ENCODE results near the gene GMPPB. TPM values are rescaled to one million over a fixed set of nuclear protein-coding genes. Genes with fewer than 3 reads are reported as not detected.

GMPPB gene
- polyA plus RNA-seq, 3 donors: 14.7 to 17.6 (median 17.6) TPM

GRCh38 chr3:49703956-49704355 lies 19.8 kb downstream of the GMPPB start:
- H3K4me1 Mint-ChIP-seq: no peaks in the 10 kb centered on the region
- no peak for DNase-seq
- no peak overlapping the region for H3K4me3 ChIP-seq (replicated peaks in 1 of 3; ENCODE audit: low read depth in 2 of 3, low read length in 3 of 3)
- H3K27me3 ChIP-seq (ENCODE audit: control insufficient read depth in 2 of 2, insufficient read depth in 2 of 2, low read length in 2 of 2): no peaks in the 10 kb centered on the region
- H4K20me1 ChIP-seq (ENCODE audit: insufficient read depth, low read length): peaks cover 6% of the 10 kb centered on the region
- no peak overlapping the region for H3K4me3 Mint-ChIP-seq
- peak overlapping the region in 2 of 7 donors; percentile 44 to 64 for H3K27ac Mint-ChIP-seq
- intact Hi-C loops (cut with micrococcal nuclease): loop anchor here (5.0 kb wide), 1 partner anchor 133 kb away; no protein-coding TSS in a partner anchor
- H3K27me3 Mint-ChIP-seq (ENCODE audit: low read depth in 3 of 3): peaks cover 0 to 2% (median 0%) of the 10 kb centered on the region in 3 donors
- TF ChIP-seq CTCF (IDR thresholded peaks at IDR 0.05): no peak
- H3K79me2 ChIP-seq (ENCODE audit: insufficient read depth, low read length): no peaks in the 10 kb centered on the region
- no peaks in the 10 kb centered on the region for H3K4me1 ChIP-seq (ENCODE audit: control insufficient read depth in 1 of 2, insufficient read depth in 2 of 2, low read length in 2 of 2)
- no peaks in the 10 kb centered on the region for H3K9me3 Mint-ChIP-seq
- no peak overlapping the region for H3K4me2 ChIP-seq (replicated peaks; ENCODE audit: extremely low read depth, low read length, poor library complexity, severe bottlenecking)
- no peak overlapping the region for H3K9ac ChIP-seq (ENCODE audit: insufficient read depth, low read length, poor library complexity, severe bottlenecking)
- H3K36me3 ChIP-seq (replicated peaks in 1 of 2; ENCODE audit: control insufficient read depth in 1 of 2, insufficient read depth in 2 of 2, low read length in 2 of 2): peaks cover 69 to 85% of the 10 kb centered on the region in 2 donors
- peaks cover 60 to 85% of the 10 kb centered on the region in 2 donors for H3K36me3 Mint-ChIP-seq
- H3K9me3 ChIP-seq (replicated peaks in 1 of 2; ENCODE audit: control insufficient read depth in 1 of 2, insufficient read depth in 1 of 2, low read length in 2 of 2): no peaks in the 10 kb centered on the region
- WGBS (ENCODE audit: insufficient coverage): 100% methylated on average over 7 of the region's 7 CpGs
- H2AFZ ChIP-seq (ENCODE audit: insufficient read depth, low read depth, low read length, poor library complexity, severe bottlenecking): no peak overlapping the region
- no peak overlapping the region for H3K27ac ChIP-seq (ENCODE audit: low read depth in 1 of 2, low read length in 2 of 2)

- no peaks in the 10 kb centered on the region for H3K9me3 ChIP-seq (replicated peaks in 1 of 2; ENCODE audit: control insufficient read depth in 1 of 2, insufficient read depth in 1 of 2, low read length in 2 of 2)
- H3K36me3 ChIP-seq (replicated peaks in 1 of 2; ENCODE audit: control insufficient read depth in 1 of 2, insufficient read depth in 2 of 2, low read length in 2 of 2): peaks cover 72 to 90% of the 10 kb centered on the region in 2 donors
- Mint-ChIP-seq H3K36me3 (peaks cover 61 to 89% of the 10 kb centered on the region in 2 donors), H3K9me3 (no peaks in the 10 kb centered on the region), H3K4me1 (no peaks in the 10 kb centered on the region), H3K27ac (no peak overlapping the region), H3K4me3 (no peak overlapping the region), H3K27me3 (ENCODE audit: low read depth in 3 of 3) (peaks cover 0 to 2% (median 0%) of the 10 kb centered on the region in 3 donors)
- peak; percentile 39 to 53 (median 46) for DNase-seq
- 80% methylated on average over 10 of the region's 14 CpGs for WGBS (ENCODE audit: insufficient coverage)
- no peak overlapping the region for H3K9ac ChIP-seq (ENCODE audit: insufficient read depth, low read length, poor library complexity, severe bottlenecking)
- no peak overlapping the region for H3K27ac ChIP-seq (ENCODE audit: low read depth in 1 of 2, low read length in 2 of 2)
- no peak overlapping the region for H3K4me3 ChIP-seq (replicated peaks in 1 of 3; ENCODE audit: low read depth in 2 of 3, low read length in 3 of 3)
- H4K20me1 ChIP-seq (ENCODE audit: insufficient read depth, low read length): peaks cover 6% of the 10 kb centered on the region
- peak; percentile 76 for TF ChIP-seq CTCF (IDR thresholded peaks at IDR 0.05)
- no peaks in the 10 kb centered on the region for H3K27me3 ChIP-seq (ENCODE audit: control insufficient read depth in 2 of 2, insufficient read depth in 2 of 2, low read length in 2 of 2)
- no peaks in the 10 kb centered on the region for H3K79me2 ChIP-seq (ENCODE audit: insufficient read depth, low read length)
- intact Hi-C loops (cut with micrococcal nuclease): loop anchor here (5.0 kb wide), 1 partner anchor 134 kb away; no protein-coding TSS in a partner anchor
- H3K4me2 ChIP-seq (replicated peaks; ENCODE audit: extremely low read depth, low read length, poor library complexity, severe bottlenecking): no peak overlapping the region
- H3K4me1 ChIP-seq (ENCODE audit: control insufficient read depth in 1 of 2, insufficient read depth in 2 of 2, low read length in 2 of 2): no peaks in the 10 kb centered on the region
- no peak overlapping the region for H2AFZ ChIP-seq (ENCODE audit: insufficient read depth, low read depth, low read length, poor library complexity, severe bottlenecking)
These were observed 20.3 kb downstream of the GMPPB start for GRCh38 chr3:49703443-49703927.

All from CD14-positive monocyte (primary cell).